ENCODE results near the gene LGALS16. TPM values are rescaled to one million over a fixed set of nuclear protein-coding genes. Genes with fewer than 3 reads are reported as not detected.
"Not testable (repeated sequence)": the region's sequence is repeated elsewhere in the genome, so short reads cannot be mapped to it uniquely, and the experiment has no call there.

LGALS16 gene
- polyA plus RNA-seq, 3 donors = not detected

- no peak overlapping the region for H3K27ac ChIP-seq (ENCODE audit: low read depth, low read length)
- 66 to 72% (median 69%) methylated on average over 5 of the region's 5 CpGs for WGBS, 3 donors
Observed at GRCh38 chr19:39672473-39672872, 16.8 kb downstream of the LGALS16 start.

- WGBS, 3 donors = 20 to 33% (median 25%) methylated on average over 1 of the region's 1 CpG
- H3K27ac ChIP-seq (ENCODE audit: low read depth, low read length) = not testable (repeated sequence)
Observed at GRCh38 chr19:39673862-39674261, 18.1 kb downstream of the LGALS16 start.

GRCh38 chr19:39676004-39676403 lies 20.3 kb downstream of the LGALS16 start:
- WGBS, 3 donors = 44 to 65% (median 49%) methylated on average over 3 of the region's 3 CpGs
- no peak overlapping the region for H3K27ac ChIP-seq (ENCODE audit: low read depth, low read length)

GRCh38 chr19:39677961-39678889 lies 22.5 kb downstream of the LGALS16 start:
- WGBS, 3 donors = 48 to 69% (median 69%) methylated on average over 10 of the region's 10 CpGs
- no peak overlapping the region for H3K27ac ChIP-seq (ENCODE audit: low read depth, low read length)

GRCh38 chr19:39679056-39679790 lies 23.5 kb downstream of the LGALS16 start:
- H3K27ac ChIP-seq (ENCODE audit: low read depth, low read length) = no peak overlapping the region
- 41 to 58% (median 49%) methylated on average over 10 of the region's 10 CpGs for WGBS, 3 donors

- 87 to 91% (median 89%) methylated on average over 3 of the region's 3 CpGs for WGBS, 3 donors
Observed at GRCh38 chr19:39679791-39680168, 24.1 kb downstream of the LGALS16 start.

GRCh38 chr19:39680593-39680992 lies 24.9 kb downstream of the LGALS16 start:
- no peak overlapping the region for H3K27ac ChIP-seq (ENCODE audit: low read depth, low read length)
- 72 to 92% (median 83%) methylated on average over 3 of the region's 3 CpGs for WGBS, 3 donors

More at GRCh38 chr19:39679791-39680168, 24.1 kb downstream of the LGALS16 start:
- H3K27ac ChIP-seq (ENCODE audit: low read depth, low read length) = no peak overlapping the region

- no peak overlapping the region for H3K27ac ChIP-seq (ENCODE audit: low read depth, low read length)
- WGBS, 3 donors = 85 to 94% (median 92%) methylated on average over 5 of the region's 5 CpGs
Observed at GRCh38 chr19:39681416-39681815, 25.7 kb downstream of the LGALS16 start.

- H3K27ac ChIP-seq (ENCODE audit: low read depth, low read length) = no peak overlapping the region
- WGBS, 3 donors = 76 to 78% (median 76%) methylated on average over 5 of the region's 5 CpGs
Observed at GRCh38 chr19:39684267-39684666, 28.6 kb downstream of the LGALS16 start.

GRCh38 chr19:39686739-39687138 lies 31.0 kb downstream of the LGALS16 start:
- H3K27ac ChIP-seq (ENCODE audit: low read depth, low read length) = no peak overlapping the region
- WGBS, 3 donors = 50 to 84% (median 66%) methylated on average over 3 of the region's 3 CpGs

- 66 to 77% (median 75%) methylated on average over 4 of the region's 4 CpGs for WGBS, 3 donors
- H3K27ac ChIP-seq (ENCODE audit: low read depth, low read length) = not testable (repeated sequence)
Observed at GRCh38 chr19:39688637-39689036, 32.9 kb downstream of the LGALS16 start.

- 70 to 87% (median 82%) methylated on average over 3 of the region's 3 CpGs for WGBS, 3 donors
- no peak overlapping the region for H3K27ac ChIP-seq (ENCODE audit: low read depth, low read length)
Observed at GRCh38 chr19:39692166-39692565, 36.5 kb downstream of the LGALS16 start.

GRCh38 chr19:39692822-39693221 lies 37.1 kb downstream of the LGALS16 start:
- 58 to 67% (median 60%) methylated on average over 1 of the region's 1 CpG for WGBS, 3 donors
- H3K27ac ChIP-seq (ENCODE audit: low read depth, low read length) = no peak overlapping the region

GRCh38 chr19:39695759-39696158 lies 40.0 kb downstream of the LGALS16 start:
- no peak overlapping the region for H3K27ac ChIP-seq (ENCODE audit: low read depth, low read length)
- 53 to 86% (median 80%) methylated on average over 2 of the region's 2 CpGs for WGBS, 3 donors

- H3K27ac ChIP-seq (ENCODE audit: low read depth, low read length) = no peak overlapping the region
- WGBS, 3 donors = 66 to 78% (median 71%) methylated on average over 2 of the region's 2 CpGs
Observed at GRCh38 chr19:39696387-39696786, 40.7 kb downstream of the LGALS16 start.

GRCh38 chr19:39698535-39698934 lies 42.8 kb downstream of the LGALS16 start:
- H3K27ac ChIP-seq (ENCODE audit: low read depth, low read length) = no peak overlapping the region

GRCh38 chr19:39701291-39701690 lies 45.6 kb downstream of the LGALS16 start:
- no peak overlapping the region for H3K27ac ChIP-seq (ENCODE audit: low read depth, low read length)
- 69 to 82% (median 72%) methylated on average over 5 of the region's 5 CpGs for WGBS, 3 donors

- 47 to 57% (median 54%) methylated on average over 6 of the region's 6 CpGs for WGBS, 3 donors
- no peak within 1 kb of the TSS for H3K27ac ChIP-seq (ENCODE audit: low read depth, low read length)
Observed at GRCh38 chr19:39704181-39705044, 48.7 kb downstream of the LGALS16 start, which contains the start of gene LGALS14. Gene LGALS14 (plus strand): TSS chr19:39704481. CDS start chr19:39704529, 48 bp downstream.

Data from adipose tissue (tissue), 3 donors.